HepG2 (cell line): ENCODE results near the gene MLX. TPM values are rescaled to one million over a fixed set of nuclear protein-coding genes. Genes with fewer than 3 reads are reported as not detected.

Source experiments
- CTCF ChIP-seq: sonication (generic); formaldehyde crosslinking; IDR thresholded peaks from 2 replicates; pipeline ENCODE4 v1.5.0; 2020; ENCODE audit warnings: mild to moderate bottlenecking, missing genetic modification reagents, moderate library complexity
- EZH2 ChIP-seq: conservative IDR thresholded peaks from 2 replicates; pipeline ENCODE4 v1.6.1; 2012; ENCODE audit warnings: mild to moderate bottlenecking, low read depth, low read length, moderate library complexity
- FUBP1 ChIP-seq: sonication (generic); formaldehyde crosslinking; IDR thresholded peaks from 2 replicates; pipeline ENCODE4 v1.5.1; 2020; ENCODE audit warnings: missing genetic modification reagents, mild to moderate bottlenecking, borderline replicate concordance
- GRHL1 ChIP-seq: sonication (generic); formaldehyde crosslinking; conservative IDR thresholded peaks from 2 replicates; pipeline ENCODE4 v1.8.0; 2022; ENCODE audit warnings: missing genetic modification reagents
- PLSCR1 ChIP-seq: sonication (generic); formaldehyde crosslinking; IDR thresholded peaks from 2 replicates; pipeline ENCODE4 v1.5.0; 2020; ENCODE audit warnings: missing genetic modification reagents, mild to moderate bottlenecking, borderline replicate concordance
- RXRA ChIP-seq: sonication (generic); formaldehyde crosslinking; IDR thresholded peaks from 2 replicates; pipeline ENCODE4 v1.5.1; 2020; ENCODE audit warnings: missing genetic modification reagents
- ZBTB33 ChIP-seq: sonication (generic); formaldehyde crosslinking; IDR thresholded peaks from 2 replicates; pipeline ENCODE4 v1.4.0; 2020; ENCODE audit warnings: missing genetic modification reagents
- ZBTB42 ChIP-seq: sonication (generic); formaldehyde crosslinking; IDR thresholded peaks from 2 replicates; pipeline ENCODE4 v1.5.0; 2020; ENCODE audit warnings: mild to moderate bottlenecking, missing genetic modification reagents
- ZBTB7A ChIP-seq: sonication (generic); formaldehyde crosslinking; IDR thresholded peaks from 2 replicates; pipeline ENCODE4 v1.8.0; 2022; ENCODE audit warnings: mild to moderate bottlenecking, missing genetic modification reagents
- ZNF136 ChIP-seq: sonication (generic); formaldehyde crosslinking; IDR thresholded peaks from 2 replicates; pipeline ENCODE4 v1.8.1; 2022; ENCODE audit warnings: low read depth, mild to moderate bottlenecking, moderate library complexity, missing genetic modification reagents
- ZNF446 ChIP-seq: sonication (generic); formaldehyde crosslinking; IDR thresholded peaks from 2 replicates; pipeline ENCODE4 v1.5.0; 2020; ENCODE audit warnings: mild to moderate bottlenecking, missing genetic modification reagents
- ZNF550 ChIP-seq: sonication (generic); formaldehyde crosslinking; IDR thresholded peaks from 2 replicates; pipeline ENCODE4 v1.4.0; 2020; ENCODE audit warnings: mild to moderate bottlenecking, missing genetic modification reagents, borderline replicate concordance
- ZNF670 ChIP-seq: sonication (generic); formaldehyde crosslinking; IDR thresholded peaks from 2 replicates; pipeline ENCODE4 v1.8.0; 2022; ENCODE audit warnings: mild to moderate bottlenecking, missing genetic modification reagents, borderline replicate concordance
- ZNF839 ChIP-seq: sonication (generic); formaldehyde crosslinking; IDR thresholded peaks from 2 replicates; pipeline ENCODE4 v1.4.0; 2020; ENCODE audit warnings: missing genetic modification reagents, mild to moderate bottlenecking, borderline replicate concordance
- ZUFSP ChIP-seq: sonication (generic); formaldehyde crosslinking; IDR thresholded peaks from 2 replicates; pipeline ENCODE4 v1.9.0; 2021; ENCODE audit warnings: missing genetic modification reagents, mild to moderate bottlenecking, borderline replicate concordance
- polyA plus RNA-seq, 8 experiments: library from polyadenylated mRNA; depleted of rRNA in 3 of 8; stranded (reverse) in 7 of 8; unstranded in 1 of 8; fragments of >200 nt; fragmentation: Illumina TruSeq in 4 of 8; extraction: Trizol in 4 of 8; gene quantifications; 2 replicates each; pipeline versions ENCODE4 v1.2.1 to v1.2.3, GENCODE V29; 2011 to 2016; ENCODE audit warnings: low read depth in 4 of 8, missing spikeins in 1 of 8, mixed read lengths in 1 of 8; ENCODE audit not compliant: insufficient read depth in 1 of 8
- total RNA-seq, 5 experiments: library from RNA; depleted of rRNA; stranded (reverse); fragments of >200 nt; fragmentation: Illumina TruSeq; extraction: Trizol; gene quantifications; 2 replicates each; pipeline ENCODE4 v1.2.3, GENCODE V29; 2016; ENCODE audit warnings: low read depth in 1 of 5

The MLX gene
- total and polyA plus RNA-seq, 2 of the 13 experiments (the other 11 are each of a cell fraction or from before 2014, with no cell fraction given), result 38.9 to 74.4 TPM

- no peak for TF ChIP-seq PLSCR1
- TF ChIP-seq ZNF670, result no peak
- TF ChIP-seq EZH2, result no peak
- 0 out of 2 replicates have a peak, but pooled peaks have one; percentile 53 for TF ChIP-seq ZNF446 (CRISPR knock-in tag)
- TF ChIP-seq CTCF (CRISPR knock-in tag), result peak; percentile 36; the same call in 1 of the 2 replicates
- TF ChIP-seq ZBTB42 (CRISPR knock-in tag), result peak; percentile 95
- peak; percentile 85; the same call in 1 of the 2 replicates for TF ChIP-seq ZNF550
- no peak for TF ChIP-seq ZUFSP (CRISPR knock-in tag)
- peak; percentile 81 for TF ChIP-seq RXRA (CRISPR knock-in tag)
- peak; percentile 73; the same call in 1 of the 2 replicates for TF ChIP-seq ZBTB7A (CRISPR knock-in tag)
- TF ChIP-seq GRHL1, result no peak
- TF ChIP-seq FUBP1 (CRISPR knock-in tag), result no peak
- TF ChIP-seq ZNF839, result 0 out of 2 replicates have a peak, but pooled peaks have one; percentile 24
- peak; percentile 43; the same call in 1 of the 2 replicates for TF ChIP-seq ZBTB33 (CRISPR knock-in tag)
- peak; percentile 30; the same call in 1 of the 2 replicates for TF ChIP-seq ZNF136
Measured at GRCh38 chr17:42536372-42537155, 30.3 kb upstream of the MLX start (continued).
